GM10266 (cell line): ENCODE measurements around the gene HMCN2.

Experiments
- DNase-seq: peaks from one replicate; pipeline ENCODE4 v3.0.0; 2012; ENCODE audit errors: extremely low spot score
- CTCF ChIP-seq: IDR thresholded peaks from 2 replicates; pipeline ENCODE4 v1.5.1; 2012; ENCODE audit warnings: mild to moderate bottlenecking, low read depth; ENCODE audit not compliant: control insufficient read depth, insufficient read depth; ENCODE audit errors: missing control alignments

Gene HMCN2

GRCh38 chr9:130311408-130312140 is 46.0 kb downstream of the HMCN2 start:
- DNase-seq = no peak
- no peak for TF ChIP-seq CTCF

GRCh38 chr9:130313103-130313858 is 47.7 kb downstream of the HMCN2 start:
- TF ChIP-seq CTCF = no peak
- no peak for DNase-seq

- TF ChIP-seq CTCF = no peak
- no peak for DNase-seq
These were observed 50.1 kb downstream of the HMCN2 start for GRCh38 chr9:130315446-130316226.

- TF ChIP-seq CTCF = no peak
These were observed 50.9 kb downstream of the HMCN2 start for GRCh38 chr9:130316430-130316829.

GRCh38 chr9:130319300-130319699 is 53.7 kb downstream of the HMCN2 start:
- no peak for DNase-seq
- TF ChIP-seq CTCF = no peak

More at GRCh38 chr9:130316430-130316829, 50.9 kb downstream of the HMCN2 start:
- no peak for DNase-seq

- DNase-seq = no peak
- no peak for TF ChIP-seq CTCF
These were observed 54.6 kb downstream of the HMCN2 start for GRCh38 chr9:130319944-130320712.
